Right atrium auricular region (tissue), 2 donors: Measurements from ENCODE around the gene TP73. TPM values are rescaled to one million over a fixed set of nuclear protein-coding genes. Genes with fewer than 3 reads are reported as not detected.

Experiments
- DNase-seq: peaks from one replicate; pipeline ENCODE4 v3.0.0-alpha.2; 2019; ENCODE audit warnings: low spot score
- H3K27ac ChIP-seq, 2 donors: fragments of 200-600 bp; sonication (generic); 1 replicate in 1 of 2; 2 replicates in 1 of 2; pipeline ENCODE4 v1.5.1; 2016 to 2019
- H3K27me3 ChIP-seq, 2 donors: fragments of 200-600 bp; sonication (generic); one replicate each; pipeline versions ENCODE4 v1.5.1 to v1.6.0; 2017 to 2019
- H3K36me3 ChIP-seq: fragments of 200-600 bp; sonication (generic); one replicate; pipeline ENCODE4 v1.5.1; 2016
- H3K4me1 ChIP-seq, 2 donors: fragments of 200-600 bp; sonication (generic); one replicate each; pipeline versions ENCODE4 v1.5.1 to v1.6.0; 2017 to 2019
- H3K4me3 ChIP-seq, 2 donors: fragments of 200-600 bp; sonication (generic); 1 replicate in 1 of 2; 2 replicates in 1 of 2; pipeline ENCODE4 v1.5.1; 2017 to 2019; ENCODE audit warnings: mild to moderate bottlenecking in 1 of 2, moderate library complexity in 1 of 2
- H3K9me3 ChIP-seq, 2 donors: fragments of 200-600 bp; sonication (generic); one replicate each; pipeline ENCODE4 v1.5.1; 2019
- total RNA-seq, 2 donors: library from RNA; depleted of rRNA; stranded (reverse); fragments of >200 nt; gene quantifications; one replicate each; pipeline ENCODE4 v1.1.0, GENCODE V29; 2016
- TF ChIP-seq, protein P1 (sequence below), 2 donors: fragments of 200-600 bp; sonication (generic); IDR thresholded peaks; one replicate each; pipeline ENCODE4 v1.5.1; 2019; ENCODE audit warnings: antibody characterized with exemption in 2 of 2

The TP73 gene
- total RNA-seq, 2 donors from 2014 or later, result 0.16 TPM; not detected in 1

DNA sequence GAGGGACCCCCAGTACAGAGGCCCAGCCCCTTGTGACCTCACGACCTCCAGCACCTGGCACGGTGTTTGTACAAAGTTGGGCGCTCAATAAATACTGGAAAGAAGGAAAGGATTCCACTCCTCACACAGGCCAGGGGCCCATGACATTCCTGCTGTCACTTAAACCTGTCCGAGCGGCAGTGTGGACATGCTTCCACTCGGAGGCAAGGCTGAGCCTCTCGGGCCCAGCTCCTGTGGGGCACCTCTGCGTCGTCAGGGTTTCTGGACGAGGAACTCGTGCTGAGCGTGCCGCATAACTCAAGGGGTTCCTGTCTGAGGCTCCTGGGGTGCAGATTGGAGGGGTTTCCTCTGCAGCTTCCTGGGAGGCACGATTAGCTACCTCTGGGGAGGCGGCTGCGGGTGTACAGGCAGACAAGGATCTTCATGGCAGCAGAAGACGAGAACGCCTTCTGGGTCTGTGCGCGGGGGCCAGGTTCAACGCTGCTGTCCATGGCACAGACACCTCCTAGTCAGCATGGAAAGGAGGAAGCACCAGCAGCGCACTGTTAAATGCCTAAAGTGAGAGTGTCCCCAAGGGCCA, 116.6 kb downstream of the TP73 start:
- DNase-seq, result no peak
- Histone ChIP-seq H3K27me3 (no peaks in the 10 kb centered on the region), H3K36me3 (no peaks in the 10 kb centered on the region), H3K4me3 (no peak overlapping the region), H3K9me3 (no peaks in the 10 kb centered on the region), H3K27ac (no peak overlapping the region), H3K4me1 (peaks cover 0 to 29% of the 10 kb centered on the region in 2 donors)
- TF ChIP-seq, protein P1, sequence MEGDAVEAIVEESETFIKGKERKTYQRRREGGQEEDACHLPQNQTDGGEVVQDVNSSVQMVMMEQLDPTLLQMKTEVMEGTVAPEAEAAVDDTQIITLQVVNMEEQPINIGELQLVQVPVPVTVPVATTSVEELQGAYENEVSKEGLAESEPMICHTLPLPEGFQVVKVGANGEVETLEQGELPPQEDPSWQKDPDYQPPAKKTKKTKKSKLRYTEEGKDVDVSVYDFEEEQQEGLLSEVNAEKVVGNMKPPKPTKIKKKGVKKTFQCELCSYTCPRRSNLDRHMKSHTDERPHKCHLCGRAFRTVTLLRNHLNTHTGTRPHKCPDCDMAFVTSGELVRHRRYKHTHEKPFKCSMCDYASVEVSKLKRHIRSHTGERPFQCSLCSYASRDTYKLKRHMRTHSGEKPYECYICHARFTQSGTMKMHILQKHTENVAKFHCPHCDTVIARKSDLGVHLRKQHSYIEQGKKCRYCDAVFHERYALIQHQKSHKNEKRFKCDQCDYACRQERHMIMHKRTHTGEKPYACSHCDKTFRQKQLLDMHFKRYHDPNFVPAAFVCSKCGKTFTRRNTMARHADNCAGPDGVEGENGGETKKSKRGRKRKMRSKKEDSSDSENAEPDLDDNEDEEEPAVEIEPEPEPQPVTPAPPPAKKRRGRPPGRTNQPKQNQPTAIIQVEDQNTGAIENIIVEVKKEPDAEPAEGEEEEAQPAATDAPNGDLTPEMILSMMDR (IDR thresholded peaks at IDR 0.05), result no peak

DNA sequence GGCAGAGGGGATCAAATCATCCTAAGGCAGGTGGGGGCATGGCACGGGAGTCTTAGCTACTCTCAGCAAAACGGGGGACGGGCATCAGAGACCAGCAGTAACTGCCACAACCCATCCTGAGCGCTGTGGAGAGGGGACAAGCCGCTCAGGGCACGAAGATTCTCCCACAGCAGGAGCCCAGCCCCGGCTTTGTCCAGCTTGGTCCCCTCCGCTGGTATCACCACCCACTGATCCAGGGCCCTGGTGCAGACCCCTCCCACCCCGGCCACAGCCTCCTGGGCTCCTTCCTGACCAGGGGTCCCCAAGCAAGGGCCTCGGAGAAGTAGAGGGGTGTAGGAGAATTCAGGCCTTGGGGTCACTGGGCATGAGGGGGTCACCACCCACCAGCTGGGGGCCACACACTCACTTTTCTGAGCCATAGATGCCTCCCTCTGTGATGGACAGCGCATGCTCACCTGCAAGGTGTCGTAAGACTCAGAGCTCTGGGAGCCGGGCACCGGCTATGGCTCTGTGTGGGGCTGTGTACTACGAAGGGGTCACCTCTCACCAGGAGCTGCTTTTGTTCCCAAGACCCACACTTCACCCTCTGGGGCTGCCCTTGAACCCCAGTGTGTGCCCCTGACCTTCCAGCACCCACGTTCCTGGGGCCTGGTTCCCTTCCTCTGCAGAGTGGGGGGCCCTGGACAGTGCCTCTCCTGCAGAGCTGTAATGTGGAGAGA, 117.9 kb downstream of the TP73 start:
- Histone ChIP-seq H3K4me3 (no peak overlapping the region), H3K36me3 (no peaks in the 10 kb centered on the region), H3K4me1 (peaks cover 0 to 42% of the 10 kb centered on the region in 2 donors), H3K27ac (no peak overlapping the region), H3K9me3 (no peaks in the 10 kb centered on the region), H3K27me3 (no peaks in the 10 kb centered on the region)
- TF ChIP-seq, protein P1 (IDR thresholded peaks at IDR 0.05), result no peak
- no peak for DNase-seq

DNA sequence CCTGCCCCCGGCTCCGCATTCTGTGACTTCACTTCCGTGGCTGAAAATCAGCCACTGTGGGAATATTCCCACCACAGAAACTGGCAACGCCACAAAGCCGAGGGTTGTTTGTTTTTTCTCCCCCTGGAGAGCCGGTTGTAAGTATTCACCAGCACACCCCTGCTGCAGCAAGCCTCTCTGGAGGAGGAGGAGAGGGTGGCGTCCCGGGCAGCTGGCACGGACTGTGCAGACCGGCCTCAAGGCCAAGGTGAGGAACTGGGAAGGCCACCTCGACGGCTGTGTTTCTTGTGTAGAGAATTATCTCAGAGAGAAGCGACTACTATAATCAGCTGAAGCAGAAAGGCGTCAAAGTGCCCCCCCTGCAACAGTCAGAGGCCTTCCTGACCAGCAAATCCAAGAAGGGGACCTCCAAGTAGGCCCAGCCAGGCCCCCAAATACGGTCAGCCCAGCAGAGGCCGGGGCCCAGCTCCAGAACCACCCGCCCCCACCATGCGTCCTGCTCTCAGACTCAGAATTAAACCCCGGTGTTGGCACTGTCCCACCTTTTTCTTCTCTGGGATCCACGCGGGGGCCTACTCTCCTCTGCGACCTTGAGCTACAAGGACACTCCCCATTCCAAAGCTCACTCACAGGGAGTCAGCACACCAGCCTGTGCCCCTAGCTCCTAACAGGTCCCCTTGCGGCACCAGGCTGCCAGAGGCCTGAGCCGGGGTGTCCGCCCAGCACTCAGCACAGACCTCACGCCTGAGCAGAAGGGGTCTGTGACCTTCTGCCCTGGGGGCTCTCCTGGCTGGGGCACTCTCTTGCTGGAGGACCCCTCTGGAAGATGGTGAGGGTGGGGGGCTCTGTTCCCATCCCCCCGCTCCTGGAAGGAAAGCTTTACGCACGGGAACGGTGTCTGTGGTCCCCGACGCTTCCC, 119.1 kb downstream of the TP73 start:
- Histone ChIP-seq H3K27ac (peak overlapping the region; percentile 90 to 93), H3K27me3 (no peaks in the 10 kb centered on the region), H3K4me1 (peaks cover 0 to 54% of the 10 kb centered on the region in 2 donors), H3K36me3 (no peaks in the 10 kb centered on the region), H3K4me3 (peak overlapping the region; percentile 64 to 76), H3K9me3 (no peaks in the 10 kb centered on the region)
- DNase-seq, result no peak
- TF ChIP-seq, protein P1 (IDR thresholded peaks at IDR 0.05), result no peak

DNA sequence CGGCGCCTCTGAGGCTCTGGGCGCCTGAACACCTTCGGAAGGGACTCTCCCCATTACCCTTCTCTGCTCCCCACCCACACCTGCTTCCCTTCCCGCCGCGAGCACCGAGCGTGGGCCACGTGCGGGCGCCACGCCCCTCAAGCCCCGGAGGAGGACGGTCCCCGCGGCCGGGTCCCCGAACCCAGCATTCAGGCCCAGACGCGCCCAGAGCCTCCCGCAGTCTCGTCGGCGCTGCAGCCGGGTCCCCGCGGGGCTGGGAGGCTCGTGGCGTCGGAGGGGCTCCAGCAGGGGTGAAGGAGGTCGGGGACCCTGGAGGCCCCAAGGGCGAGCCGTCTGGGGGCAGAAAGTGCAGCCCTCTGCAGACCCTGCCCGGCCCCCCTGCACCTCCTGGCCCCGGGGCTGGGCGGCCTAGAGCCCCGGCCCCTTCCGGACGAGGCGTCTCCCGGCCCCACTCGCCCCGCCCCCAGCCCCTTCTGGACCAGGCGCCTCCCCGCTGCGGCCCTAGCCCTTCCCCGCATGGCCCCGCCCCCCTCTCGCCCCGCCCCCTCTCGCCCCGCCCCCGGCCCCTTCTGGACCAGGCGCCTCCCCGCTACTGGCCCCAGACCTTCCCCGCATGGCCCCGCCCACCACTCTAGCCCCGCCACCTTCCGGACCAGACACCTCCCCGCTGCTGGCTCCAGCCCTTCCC, 119.9 kb downstream of the TP73 start:
- no peaks in the 10 kb centered on the region for H3K27me3 ChIP-seq
- H3K4me1 ChIP-seq, result peaks cover 0 to 54% of the 10 kb centered on the region in 2 donors
- peak overlapping the region; percentile 90 to 93 for H3K27ac ChIP-seq
- H3K36me3 ChIP-seq, result no peaks in the 10 kb centered on the region
- TF ChIP-seq, protein P1 (IDR thresholded peaks at IDR 0.05), result no peak
- peak; percentile 83 for DNase-seq
- H3K4me3 ChIP-seq, result peak overlapping the region; percentile 64 to 76
- no peaks in the 10 kb centered on the region for H3K9me3 ChIP-seq
